Measurements from ENCODE around the gene SHOC2. TPM values are rescaled to one million over a fixed set of nuclear protein-coding genes. Genes with fewer than 3 reads are reported as not detected.

SHOC2 gene
- total RNA-seq, 1 donor from 2014 or later: 79.5 TPM

DNA sequence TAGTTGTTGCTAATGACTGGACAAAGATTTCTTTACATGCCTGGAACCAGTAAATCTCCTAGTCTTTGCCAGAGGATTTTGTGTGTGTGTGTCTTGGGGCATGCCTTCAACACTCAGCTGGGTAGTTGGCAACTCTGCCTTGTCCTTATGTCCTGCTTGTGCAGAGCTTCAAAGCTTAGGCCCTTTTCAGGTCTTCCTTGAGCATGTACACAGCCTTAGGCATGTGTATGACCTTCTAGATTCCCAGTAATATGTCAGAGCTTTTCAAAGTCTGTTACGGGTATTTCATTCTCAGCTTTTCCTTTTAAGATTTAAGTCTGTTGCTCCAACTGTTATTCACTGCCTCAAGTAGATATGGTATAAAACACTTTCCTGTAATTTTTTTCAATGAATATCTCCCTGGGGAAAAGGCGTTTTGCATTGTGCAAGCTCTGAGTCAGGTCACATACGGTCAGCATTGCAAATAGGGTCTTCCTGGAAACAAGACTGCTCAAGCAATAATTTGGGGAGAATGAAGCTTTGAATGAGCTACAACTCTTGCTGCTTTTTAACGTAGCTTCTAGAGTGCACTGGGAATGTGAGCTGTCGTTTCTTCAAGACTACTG, 25.5 kb downstream of the SHOC2 start:
- no peak for DNase-seq (ENCODE audit: low spot score)

DNA sequence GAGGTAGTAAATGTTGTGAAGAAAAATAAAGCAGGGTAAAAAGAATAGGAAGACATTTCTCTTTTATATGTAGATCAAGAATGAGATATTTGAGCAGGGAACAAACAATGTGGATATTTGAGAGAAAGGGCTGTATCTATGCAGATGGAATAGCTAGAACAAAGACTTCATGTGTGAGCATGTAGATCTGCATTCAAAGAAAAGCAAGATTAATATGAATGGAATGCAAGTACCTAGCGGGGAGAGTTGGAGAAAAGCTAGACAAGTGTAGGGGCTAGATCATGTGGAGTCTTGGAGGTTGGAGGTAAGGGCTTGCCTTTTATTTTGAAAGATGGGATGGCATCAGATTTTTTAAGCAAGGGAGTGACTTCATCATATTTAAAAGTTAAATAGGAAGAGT, 27.1 kb downstream of the SHOC2 start:
- DNase-seq (ENCODE audit: low spot score): no peak

DNA sequence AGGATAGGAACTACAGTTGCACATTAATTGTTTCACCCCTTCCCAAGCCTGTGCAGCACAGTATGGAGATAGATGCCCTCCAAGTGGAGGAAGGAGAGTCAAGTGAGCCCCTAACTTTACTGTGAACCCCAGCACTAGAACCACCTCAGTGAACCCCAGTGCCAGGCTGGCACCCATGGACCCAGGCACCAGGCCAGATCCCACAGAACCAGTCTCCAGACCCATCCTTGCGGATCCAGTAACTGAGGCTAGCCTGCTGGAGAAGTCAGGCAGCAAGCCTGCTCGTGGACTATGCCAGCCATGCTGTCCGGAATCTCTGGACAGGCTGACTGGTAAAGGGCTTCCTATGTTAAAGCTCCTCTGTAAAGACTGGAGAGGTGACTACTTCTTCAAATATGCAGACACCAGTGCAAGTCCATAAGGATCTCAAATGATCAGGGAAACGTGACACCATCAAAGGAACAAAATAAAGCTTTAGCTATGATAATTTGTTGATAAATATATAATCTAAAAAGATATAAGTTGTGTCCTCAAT, 27.7 kb downstream of the SHOC2 start:
- DNase-seq (ENCODE audit: low spot score): no peak

DNA sequence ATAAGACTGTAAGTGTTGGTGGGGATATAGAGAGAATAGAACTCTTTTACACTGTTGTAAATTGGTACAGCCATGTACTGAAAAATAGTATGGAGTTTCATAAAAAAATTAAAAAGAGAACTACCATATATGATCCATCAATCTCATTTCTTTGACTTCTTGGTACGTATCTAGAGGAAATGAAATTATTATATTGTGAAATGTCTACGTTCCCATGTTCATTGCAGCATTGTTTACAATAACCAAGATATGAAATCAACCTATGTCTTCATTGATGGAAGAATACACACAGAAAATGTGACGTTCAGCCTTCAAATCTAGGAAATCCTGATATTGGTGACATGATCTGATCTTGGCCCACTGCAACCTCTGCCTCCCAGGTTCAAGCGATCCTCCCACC, 32.0 kb downstream of the SHOC2 start:
- no peak for DNase-seq (ENCODE audit: low spot score)

DNA sequence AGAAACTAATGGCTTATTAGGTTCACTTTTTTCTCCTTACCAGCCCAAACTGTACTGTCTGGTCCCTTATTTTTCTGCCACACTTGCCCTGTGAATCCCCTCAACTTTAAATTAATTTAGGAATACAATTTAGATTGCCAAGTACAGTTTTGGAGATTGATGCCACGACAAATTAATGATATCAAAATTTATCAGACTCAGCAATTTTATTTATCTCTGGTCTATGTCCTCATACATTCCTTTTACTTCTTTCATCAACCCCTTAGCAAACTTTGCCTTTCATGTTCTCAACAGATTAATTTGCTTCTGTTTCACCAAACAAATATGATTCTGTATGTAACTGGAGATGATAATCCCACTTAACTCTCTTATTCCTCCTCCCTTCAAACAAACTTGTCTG, 38.2 kb downstream of the SHOC2 start:
- DNase-seq (ENCODE audit: low spot score): no peak

DNA sequence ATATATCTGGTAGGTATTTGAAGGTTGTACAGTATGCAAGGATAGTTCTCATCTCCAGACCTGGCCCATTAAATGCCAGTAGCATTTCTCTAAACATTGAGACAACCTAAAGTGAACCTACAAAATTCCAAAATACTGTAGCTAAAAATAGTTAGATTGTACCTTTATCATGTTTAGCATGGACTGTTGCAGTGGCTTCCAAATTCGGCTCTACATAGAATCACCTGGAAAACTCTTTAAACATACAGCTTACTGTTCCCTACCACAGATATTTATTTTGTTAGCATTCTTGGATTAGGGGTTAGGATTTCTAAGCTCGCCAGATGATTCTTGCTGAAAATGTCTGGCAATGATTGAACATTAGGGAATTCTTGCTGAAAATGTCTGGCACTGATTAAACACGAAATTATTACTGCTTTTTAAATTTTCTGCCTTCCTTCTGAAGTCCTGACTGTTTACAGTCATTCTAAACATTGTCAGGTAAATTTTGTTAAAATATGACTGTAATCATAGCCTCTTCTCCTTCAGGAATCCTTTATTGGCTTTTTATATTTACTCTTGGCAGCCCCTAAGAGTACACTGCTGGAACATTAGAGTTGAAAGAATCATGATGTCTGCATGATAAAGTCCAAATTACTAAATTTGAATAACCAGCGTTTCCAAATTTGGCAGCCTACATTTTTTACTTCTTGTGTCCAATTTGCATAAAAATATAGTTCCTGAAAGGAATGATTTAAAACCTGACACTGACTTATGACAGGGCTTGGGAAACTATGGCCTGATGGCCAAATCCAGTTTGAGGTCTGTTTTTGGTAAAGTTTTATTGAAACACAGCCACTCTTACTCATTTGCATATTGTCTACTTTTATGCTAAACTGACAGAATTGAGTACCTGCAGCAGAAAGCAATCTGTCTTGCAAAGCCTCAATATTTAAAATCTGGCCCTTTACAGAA, 40.3 kb downstream of the SHOC2 start:
- no peak for DNase-seq (ENCODE audit: low spot score)

DNA sequence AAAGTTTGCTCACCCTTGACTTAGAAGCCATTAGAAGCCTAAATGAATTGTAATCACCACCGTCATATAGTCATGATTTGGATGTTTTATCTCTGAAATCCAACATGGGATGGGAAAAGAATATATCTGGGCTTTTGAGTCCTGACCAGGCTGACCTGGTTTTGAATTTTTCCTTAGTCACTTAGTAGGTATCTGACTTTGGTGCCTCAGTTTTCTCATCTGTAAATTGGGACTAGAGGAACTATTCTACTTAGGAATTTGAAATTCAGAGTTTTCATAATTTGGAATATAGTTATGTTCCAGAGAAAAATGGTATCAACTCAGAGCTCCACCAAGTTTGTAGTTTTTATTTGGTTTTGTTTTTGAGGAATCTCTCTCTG, 40.9 kb downstream of the SHOC2 start:
- no peak for DNase-seq (ENCODE audit: low spot score)

DNA sequence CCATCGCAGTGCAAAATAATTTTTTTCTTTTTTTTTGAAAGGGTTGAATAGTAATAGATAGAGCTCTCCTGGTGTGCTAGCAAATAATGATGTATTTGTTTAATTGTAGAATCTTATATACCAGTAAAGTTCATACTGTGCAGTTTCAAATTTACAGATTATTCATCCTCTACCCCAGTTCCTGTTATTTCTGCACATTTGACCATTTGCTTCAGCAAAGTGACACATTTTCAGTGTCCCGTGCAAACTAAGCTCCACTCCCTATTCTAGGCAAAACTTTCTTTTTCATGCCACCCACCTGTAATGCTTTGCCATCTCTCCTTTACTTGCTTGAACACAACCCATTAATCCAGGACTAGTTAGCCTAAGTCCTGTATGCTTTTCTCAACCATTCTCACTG, 43.0 kb downstream of the SHOC2 start:
- no peak for DNase-seq (ENCODE audit: low spot score)

DNA sequence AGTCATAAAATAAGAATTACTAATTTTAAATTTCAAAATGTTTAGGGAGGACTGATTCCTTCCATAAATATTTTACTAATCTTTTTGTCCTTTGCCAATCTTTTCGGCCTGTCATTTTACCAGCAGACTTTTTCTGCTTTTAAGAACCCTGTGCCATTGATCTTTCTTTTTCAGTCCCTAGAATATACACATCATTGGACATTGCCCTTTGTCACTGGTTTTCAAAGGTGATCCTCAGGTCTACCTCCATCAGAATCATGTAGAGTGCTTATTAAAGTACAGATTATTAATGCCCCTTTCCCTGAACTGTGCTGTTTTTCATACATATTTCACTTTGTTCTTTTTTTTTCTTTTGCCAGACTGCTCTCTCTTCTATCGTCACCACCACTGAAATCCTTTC, 43.8 kb downstream of the SHOC2 start:
- no peak for DNase-seq (ENCODE audit: low spot score)

DNA sequence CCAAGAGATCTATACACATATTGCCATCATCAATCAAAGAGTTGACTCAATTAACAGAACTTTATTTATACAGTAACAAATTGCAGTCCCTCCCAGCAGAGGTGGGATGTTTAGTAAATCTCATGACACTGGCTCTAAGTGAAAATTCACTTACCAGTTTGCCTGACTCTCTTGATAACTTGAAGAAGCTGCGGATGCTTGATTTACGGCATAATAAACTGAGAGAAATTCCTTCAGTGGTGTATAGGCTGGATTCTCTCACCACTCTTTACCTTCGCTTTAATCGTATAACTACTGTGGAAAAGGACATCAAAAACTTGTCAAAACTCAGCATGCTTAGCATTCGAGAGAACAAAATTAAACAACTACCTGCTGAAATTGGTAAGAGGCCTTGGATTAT, 45.3 kb downstream of the SHOC2 start:
- DNase-seq (ENCODE audit: low spot score): no peak

DNA sequence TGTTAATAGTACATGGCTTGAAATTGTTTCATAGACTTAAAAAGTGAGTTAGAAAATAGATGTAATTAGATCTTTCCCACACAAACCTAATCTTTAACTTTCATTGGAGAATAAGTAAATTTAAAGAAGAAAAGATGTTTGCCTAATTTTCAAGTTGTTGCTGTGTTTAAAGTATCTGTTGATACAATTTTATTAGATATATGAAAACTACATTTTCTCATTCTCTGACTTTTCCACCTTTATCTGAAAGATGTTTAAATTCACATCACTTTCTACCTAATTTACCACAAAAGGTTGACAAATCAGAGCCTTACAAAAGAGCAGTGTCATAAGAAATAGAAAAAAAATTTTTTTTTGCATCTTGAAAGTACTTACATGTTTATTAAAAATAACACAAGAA, 45.8 kb downstream of the SHOC2 start:
- DNase-seq (ENCODE audit: low spot score): no peak

DNA sequence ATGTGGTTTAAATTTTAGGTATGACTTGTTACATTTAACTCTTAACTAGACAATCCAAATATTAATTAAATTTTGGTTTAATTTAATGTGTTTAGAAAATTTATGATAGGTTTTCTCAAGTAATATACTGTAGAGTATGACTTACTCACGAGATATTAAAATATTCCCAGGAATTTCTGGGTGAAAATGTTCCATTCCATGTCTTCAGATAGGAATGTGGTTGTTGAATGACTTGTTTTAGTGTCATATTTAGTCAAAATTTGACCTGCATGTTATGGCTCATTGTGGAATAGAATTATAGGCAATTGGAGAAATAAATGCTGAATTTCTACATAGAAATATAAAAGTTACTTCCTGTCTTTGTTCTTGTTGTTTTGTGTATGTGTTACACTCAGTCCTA, 46.7 kb downstream of the SHOC2 start:
- no peak for DNase-seq (ENCODE audit: low spot score)

DNA sequence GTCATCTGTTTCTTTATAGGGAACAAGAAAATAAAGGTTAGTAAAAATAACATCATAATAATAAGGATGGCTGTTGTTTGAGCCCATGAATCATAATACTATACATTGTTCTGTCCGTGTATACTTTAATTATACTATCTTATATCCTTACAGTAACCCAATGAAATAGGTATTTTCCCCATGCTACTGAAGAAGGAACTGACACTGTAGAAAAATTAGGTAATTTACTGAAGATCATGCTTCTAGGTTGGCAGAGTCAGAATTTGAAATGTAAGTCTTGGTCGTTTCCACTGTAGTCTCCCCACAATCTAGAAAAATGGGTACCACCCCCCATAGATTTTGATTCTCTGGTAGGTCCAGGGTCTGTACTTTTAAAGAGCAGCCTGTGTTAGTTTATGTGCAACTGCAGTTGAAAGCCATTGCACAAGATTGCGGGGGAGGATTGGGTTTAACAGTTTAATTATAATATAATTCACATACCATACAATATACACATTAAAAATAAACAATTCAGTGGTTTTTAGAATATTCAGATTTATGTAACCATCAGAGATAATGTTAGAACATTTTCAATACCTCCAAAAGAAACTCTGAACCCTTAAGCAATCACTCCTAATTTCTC, 47.7 kb downstream of the SHOC2 start:
- DNase-seq (ENCODE audit: low spot score): no peak

DNA sequence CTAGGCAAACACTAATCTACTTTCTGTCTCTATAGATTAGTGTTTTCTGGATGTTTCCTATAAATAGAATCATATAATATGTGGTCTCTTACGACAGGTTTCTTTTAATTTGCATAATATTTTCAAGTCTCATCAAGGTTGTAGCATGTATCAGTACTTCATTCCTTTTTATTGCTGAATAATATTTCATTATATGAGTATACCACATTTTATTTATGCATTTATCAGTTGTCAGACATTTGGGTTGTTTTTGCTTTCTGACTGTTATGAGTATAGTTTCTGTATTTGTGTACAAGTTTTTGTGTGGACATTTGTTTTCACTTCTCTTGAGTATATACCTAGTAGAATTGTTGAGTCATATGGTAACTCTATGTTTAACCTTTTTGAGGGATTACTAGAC, 48.2 kb downstream of the SHOC2 start:
- DNase-seq (ENCODE audit: low spot score): no peak

DNA sequence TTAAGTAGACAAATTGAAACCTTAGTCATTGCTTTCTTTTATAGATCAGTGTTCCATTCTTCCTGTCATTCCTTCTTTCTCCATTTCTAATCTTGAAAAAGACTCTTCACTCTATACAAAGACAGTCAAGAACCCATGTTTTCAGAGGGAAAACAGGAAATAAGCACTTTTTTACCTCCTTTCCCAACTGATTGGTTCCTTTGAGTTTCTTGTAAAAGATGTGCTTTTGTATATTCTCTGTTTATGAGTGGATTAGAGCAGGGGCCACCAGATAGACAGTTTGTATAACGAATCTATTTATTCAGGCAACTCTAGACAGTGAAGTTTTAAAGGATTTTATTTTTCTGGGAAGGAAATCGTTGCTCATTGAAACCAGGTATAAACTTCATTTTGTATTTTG, 49.8 kb downstream of the SHOC2 start:
- DNase-seq (ENCODE audit: low spot score): no peak

DNA sequence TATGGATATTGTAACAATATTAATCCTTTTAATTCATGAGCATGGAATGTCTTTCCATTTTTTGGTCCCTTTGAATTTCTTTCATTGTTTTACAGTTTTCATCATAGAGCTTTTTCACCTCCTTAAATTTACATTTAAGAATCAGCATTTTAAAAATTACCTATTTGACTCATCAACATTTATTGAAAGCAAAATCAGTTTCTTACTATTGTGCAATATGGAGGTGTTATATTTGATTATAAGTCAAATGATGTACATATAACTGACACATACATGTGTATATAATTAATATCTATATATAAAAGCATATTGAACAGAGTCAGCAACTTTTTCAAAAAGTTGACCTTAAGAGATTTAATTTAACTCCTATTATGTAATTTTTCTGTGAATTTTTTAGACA, 52.2 kb downstream of the SHOC2 start:
- no peak for DNase-seq (ENCODE audit: low spot score)

DNA sequence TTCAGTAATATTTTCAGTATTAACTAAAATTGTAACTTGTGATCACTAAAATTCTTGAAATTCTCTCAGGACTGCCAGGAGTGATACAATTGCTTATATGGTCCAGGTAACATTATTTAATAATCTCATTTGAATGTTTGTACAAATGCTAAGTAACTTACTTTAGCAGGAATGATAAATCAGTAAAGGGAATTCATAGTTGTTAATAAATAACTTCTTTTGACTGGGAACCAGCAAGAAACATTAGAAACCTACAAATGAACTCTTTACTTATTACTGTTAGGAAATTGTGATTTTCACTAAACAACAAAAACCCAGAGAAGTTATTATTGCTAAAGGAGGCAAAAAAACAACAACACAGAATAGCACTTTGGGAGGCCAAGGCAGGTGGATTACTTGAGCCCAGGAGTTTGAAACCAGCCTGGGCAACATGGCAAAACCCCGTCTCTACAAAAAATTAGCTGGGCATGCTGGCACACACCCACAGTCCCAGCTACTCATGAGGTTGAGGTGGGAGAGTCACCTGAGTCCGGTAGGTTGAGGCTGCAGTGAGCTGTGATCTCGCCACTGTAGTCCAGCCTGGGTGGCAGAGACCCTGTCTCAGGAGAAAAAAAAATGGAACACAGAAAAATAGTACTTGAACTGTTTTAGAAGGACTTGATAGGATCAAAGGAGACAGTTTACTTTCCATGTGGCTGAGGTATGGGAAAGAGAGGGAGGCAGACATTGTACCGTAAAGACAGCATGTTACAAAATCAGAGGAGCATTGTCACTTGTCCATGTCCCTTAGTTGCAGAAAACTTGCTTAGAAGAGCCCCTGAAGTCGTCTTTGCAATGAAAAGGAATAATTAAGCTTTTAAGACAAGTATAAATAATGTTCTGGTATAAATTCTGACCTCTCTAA, 53.1 kb downstream of the SHOC2 start:
- no peak for DNase-seq (ENCODE audit: low spot score)

DNA sequence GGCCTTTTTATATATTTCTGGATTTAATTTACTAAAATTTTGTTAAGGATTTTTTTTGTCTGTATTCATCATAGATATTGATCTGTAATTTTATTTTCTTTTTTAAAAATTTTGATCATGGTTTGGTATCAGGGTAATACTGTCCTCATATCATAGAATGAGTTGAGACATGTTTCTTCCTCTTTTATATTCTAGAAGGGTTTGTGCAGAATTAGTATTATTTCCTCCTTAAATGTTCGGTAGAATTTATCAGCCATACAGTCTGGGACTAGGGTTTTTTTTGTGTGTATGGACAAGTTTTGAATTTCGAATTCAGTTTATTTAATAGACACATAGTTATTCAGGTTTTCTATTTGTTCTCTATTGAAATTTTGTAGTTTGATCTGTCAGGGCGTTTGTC, 54.0 kb downstream of the SHOC2 start:
- no peak for DNase-seq (ENCODE audit: low spot score)

DNA sequence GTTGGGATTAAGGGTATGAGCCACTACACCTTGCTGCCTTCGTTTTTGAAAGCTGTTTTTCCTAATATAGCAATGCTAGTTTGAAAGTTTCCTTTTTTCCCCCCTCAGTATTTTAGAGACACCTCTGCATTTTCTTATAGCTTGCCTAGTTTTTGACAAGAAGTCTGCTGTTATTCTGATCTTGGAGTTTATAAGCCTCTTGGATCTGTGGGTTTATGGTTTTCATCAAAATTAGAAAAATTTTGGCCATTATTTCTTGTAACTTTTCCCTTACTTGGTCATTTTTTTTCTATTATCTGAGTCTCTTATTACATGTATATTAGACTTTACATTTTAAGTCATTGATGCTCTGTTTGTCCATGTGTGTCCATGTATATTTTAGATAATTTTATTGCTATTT, 57.2 kb downstream of the SHOC2 start:
- DNase-seq (ENCODE audit: low spot score): no peak

DNA sequence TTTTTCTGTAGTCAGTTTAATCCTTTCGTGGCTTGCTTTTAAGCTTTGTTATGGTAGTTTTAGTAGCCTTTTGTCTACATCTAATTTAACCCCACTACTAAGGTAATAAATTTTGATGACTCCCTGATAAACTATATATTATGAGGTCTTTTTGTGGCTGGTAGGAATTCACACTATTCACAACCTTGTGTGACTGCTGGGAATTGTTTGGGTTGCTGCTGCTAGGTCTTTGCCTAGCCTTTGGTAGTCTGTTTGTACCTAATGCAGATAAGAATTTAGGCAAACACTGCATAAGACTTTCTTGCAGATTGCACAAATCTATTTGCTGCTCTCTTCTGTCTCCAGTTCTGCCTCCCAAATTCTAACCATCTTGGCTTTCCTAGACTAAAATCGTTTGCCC, 58.3 kb downstream of the SHOC2 start:
- DNase-seq (ENCODE audit: low spot score): no peak

DNA sequence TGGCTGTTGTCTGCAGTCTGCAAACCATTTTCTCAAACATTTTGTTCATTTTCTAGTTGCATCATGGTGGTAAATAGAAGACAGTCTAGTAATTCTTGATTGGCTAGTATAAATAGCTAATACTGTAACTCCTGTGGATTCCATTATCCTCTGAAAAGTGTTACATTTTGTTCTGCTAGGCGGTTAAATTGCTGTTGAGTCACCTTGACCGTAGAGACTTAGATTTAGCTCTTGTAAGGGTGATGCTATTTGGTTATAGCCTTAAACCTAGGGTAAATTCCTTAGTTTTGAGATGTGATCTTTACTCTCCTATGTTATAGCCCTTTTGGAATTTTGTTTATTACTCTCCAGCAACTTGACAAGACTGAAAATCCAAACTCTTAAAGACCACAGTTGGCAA, 58.8 kb downstream of the SHOC2 start:
- no peak for DNase-seq (ENCODE audit: low spot score)

Measured in mesenteric fat pad (tissue), 1 donor.